ENCODE results near the gene CTNND2.

Gene CTNND2

DNA sequence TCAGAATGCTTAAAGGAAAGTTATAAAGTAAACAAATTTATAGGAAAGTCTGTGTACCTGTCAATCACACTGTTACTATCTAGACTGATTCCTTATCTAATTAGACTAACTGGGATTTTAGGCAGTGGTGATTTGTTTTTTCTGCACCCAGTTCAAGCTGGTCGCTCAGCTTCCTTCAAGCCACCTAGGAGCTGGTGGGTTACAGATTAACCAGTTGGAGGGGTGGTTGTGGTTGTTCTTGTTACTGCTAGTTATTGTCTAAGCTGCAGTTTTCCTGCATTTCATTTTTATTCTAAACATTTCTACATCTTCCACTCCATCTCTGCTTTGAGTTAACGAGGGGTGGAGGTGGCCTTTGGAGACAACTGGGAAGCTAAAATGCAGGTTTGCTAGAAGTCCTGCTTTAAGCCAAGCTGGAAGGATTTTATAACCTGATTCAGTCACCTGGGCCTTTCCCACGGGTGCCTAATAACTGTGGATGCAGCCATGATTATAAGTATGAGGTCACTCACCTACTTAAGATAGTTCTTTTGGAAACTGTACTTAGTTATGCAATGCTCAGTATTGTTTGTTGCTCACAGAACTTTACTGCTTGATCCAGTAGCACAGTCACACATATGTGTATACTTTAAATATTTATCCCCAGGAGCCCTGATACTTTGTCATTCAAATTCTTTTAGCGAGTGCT lies 839.3 kb downstream of the CTNND2 start:
- DNase-seq (ENCODE audit: low read depth), result no peak
- H3K4me3 ChIP-seq (ENCODE audit: low read length), result no peak overlapping the region
- TF ChIP-seq, protein P1, sequence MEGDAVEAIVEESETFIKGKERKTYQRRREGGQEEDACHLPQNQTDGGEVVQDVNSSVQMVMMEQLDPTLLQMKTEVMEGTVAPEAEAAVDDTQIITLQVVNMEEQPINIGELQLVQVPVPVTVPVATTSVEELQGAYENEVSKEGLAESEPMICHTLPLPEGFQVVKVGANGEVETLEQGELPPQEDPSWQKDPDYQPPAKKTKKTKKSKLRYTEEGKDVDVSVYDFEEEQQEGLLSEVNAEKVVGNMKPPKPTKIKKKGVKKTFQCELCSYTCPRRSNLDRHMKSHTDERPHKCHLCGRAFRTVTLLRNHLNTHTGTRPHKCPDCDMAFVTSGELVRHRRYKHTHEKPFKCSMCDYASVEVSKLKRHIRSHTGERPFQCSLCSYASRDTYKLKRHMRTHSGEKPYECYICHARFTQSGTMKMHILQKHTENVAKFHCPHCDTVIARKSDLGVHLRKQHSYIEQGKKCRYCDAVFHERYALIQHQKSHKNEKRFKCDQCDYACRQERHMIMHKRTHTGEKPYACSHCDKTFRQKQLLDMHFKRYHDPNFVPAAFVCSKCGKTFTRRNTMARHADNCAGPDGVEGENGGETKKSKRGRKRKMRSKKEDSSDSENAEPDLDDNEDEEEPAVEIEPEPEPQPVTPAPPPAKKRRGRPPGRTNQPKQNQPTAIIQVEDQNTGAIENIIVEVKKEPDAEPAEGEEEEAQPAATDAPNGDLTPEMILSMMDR (conservative IDR thresholded peaks at IDR 0.05; ENCODE audit: low read depth, low read length), result no peak

GRCh38 chr5:11062397-11062796 lies 841.8 kb downstream of the CTNND2 start:
- H3K4me3 ChIP-seq (ENCODE audit: low read length), result peak overlapping the region; percentile 18
- TF ChIP-seq, protein P1 (conservative IDR thresholded peaks at IDR 0.05; ENCODE audit: low read depth, low read length), result peak; percentile 52
- peak; percentile 79 for DNase-seq (ENCODE audit: low read depth)

GRCh38 chr5:11056560-11056959 lies 847.7 kb downstream of the CTNND2 start:
- DNase-seq (ENCODE audit: low read depth), result no peak
- H3K4me3 ChIP-seq (ENCODE audit: low read length), result no peak overlapping the region
- TF ChIP-seq, protein P1 (conservative IDR thresholded peaks at IDR 0.05; ENCODE audit: low read depth, low read length), result no peak

- H3K4me3 ChIP-seq (ENCODE audit: low read length), result no peak overlapping the region
- TF ChIP-seq, protein P1 (conservative IDR thresholded peaks at IDR 0.05; ENCODE audit: low read depth, low read length), result no peak
- no peak for DNase-seq (ENCODE audit: low read depth)
Observed at GRCh38 chr5:11054014-11054413, 850.2 kb downstream of the CTNND2 start.

DNA sequence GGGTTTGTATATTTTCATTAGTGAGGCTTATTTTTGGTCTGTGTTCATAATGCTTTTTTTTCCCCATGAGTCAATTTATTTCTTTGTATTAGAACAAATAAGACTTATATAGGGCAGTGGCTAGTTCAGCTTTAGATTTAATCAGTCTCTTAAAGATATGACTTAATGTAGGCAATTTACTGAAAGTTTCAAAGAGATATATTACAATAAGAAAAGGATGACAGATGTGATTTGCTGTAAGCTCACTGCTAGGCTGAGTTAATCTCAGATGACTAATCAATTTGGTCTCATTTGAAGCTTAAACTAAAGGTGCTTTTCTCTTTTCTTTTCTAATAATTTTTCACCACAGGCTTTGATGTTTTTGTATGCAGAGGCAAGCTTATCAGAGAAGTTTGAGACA lies 851.4 kb downstream of the CTNND2 start:
- no peak for DNase-seq (ENCODE audit: low read depth)
- TF ChIP-seq, protein P1 (conservative IDR thresholded peaks at IDR 0.05; ENCODE audit: low read depth, low read length), result no peak
- H3K4me3 ChIP-seq (ENCODE audit: low read length), result no peak overlapping the region

DNA sequence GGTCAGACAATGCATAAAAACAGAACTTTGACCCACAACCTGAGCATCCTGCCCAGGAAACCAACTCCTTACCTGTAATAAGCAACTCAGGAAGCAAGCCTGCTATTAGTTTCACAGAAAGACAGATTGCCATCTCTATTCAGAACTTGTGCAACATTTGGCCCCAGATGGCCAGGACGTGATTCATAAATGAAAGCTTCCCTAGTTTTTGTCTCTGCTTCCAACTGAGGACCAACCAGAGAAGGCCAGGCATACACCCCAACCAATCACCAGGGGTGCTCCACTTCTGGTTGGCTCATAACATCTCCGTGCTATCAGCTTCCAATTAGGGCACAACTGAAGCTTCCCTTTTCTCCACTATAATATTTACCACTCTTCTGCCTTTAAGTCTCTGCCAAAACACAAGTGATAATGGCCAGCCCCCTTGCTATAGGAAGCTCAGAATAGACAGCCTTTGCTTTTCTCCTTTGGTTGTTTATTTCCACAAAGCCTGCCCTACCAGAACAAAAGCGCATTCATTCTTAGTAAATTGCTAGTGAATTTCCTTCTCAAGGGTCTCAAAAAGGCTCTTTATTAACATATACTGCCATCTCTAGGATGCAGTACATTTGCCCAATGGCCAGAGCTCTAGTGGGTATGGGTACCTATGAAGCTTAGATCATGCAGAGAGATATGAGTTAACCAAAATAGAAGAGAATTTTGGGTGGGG lies 853.5 kb downstream of the CTNND2 start:
- no peak for DNase-seq (ENCODE audit: low read depth)
- TF ChIP-seq, protein P1 (conservative IDR thresholded peaks at IDR 0.05; ENCODE audit: low read depth, low read length), result no peak

GRCh38 chr5:11048760-11049159 lies 855.5 kb downstream of the CTNND2 start:
- DNase-seq (ENCODE audit: low read depth), result no peak
- no peak overlapping the region for H3K4me3 ChIP-seq (ENCODE audit: low read length)
- TF ChIP-seq, protein P1 (conservative IDR thresholded peaks at IDR 0.05; ENCODE audit: low read depth, low read length), result peak; percentile 23

More for the DNA sequence above, 853.5 kb downstream of the CTNND2 start:
- H3K4me3 ChIP-seq (ENCODE audit: low read length), result no peak overlapping the region

All from retinal pigment epithelial cell (primary cell).